Panc1 (cell line): ENCODE results near the gene CDC123. TPM values are rescaled to one million over a fixed set of nuclear protein-coding genes. Genes with fewer than 3 reads are reported as not detected.
"Not testable (repeated sequence)": the region's sequence is repeated elsewhere in the genome, so short reads cannot be mapped to it uniquely, and the experiment has no call there.

ENCODE experiments used
- ATAC-seq: fragments of 200-7000 bp; cut with Tn5 transposase; 2 replicates; pipeline ENCODE4 v1.9.1; 2020; ENCODE audit warnings: mild to moderate bottlenecking, moderate library complexity
- BruUV-seq: library from RNA; stranded (reverse); fragments of 400-500 nt; replicated peaks from 2 replicates; lab custom pipeline; 2021; lab: Mats Ljungman, UMichigan
- CTCF ChIA-PET: fragments of 300-600 bp; sonication (Branson Sonifier 250); formaldehyde crosslinking; loops from one replicate; lab custom pipeline; 2022; ENCODE audit warnings: antibody characterized with exemption; lab: Charles Lee
- POLR2A ChIA-PET: fragments of 300-600 bp; sonication (Branson Sonifier 250); formaldehyde crosslinking; loops from one replicate; lab custom pipeline; 2022; ENCODE audit warnings: antibody characterized with exemption; lab: Charles Lee
- DNase-seq: peaks from one replicate; pipeline ENCODE4 v3.0.0-alpha.2; 2010; ENCODE audit warnings: low read depth, low spot score
- H3K27ac ChIP-seq: 2 replicates; pipeline ENCODE4 v1.5.1; 2011; ENCODE audit warnings: mild to moderate bottlenecking, low read length, inconsistent platforms
- H3K27me3 ChIP-seq: fragments of 200-500 bp; sonication (Bioruptor generic); 2 replicates; pipeline ENCODE4 v1.6.0; 2014; ENCODE audit warnings: low read length, inconsistent platforms; ENCODE audit not compliant: control insufficient read depth, insufficient read depth
- H3K36me3 ChIP-seq: fragments of 200-500 bp; sonication (Bioruptor generic); 2 replicates; pipeline ENCODE4 v1.5.1; 2014; ENCODE audit warnings: inconsistent platforms, mild to moderate bottlenecking, low read length, moderate library complexity; ENCODE audit not compliant: control insufficient read depth, insufficient read depth
- H3K4me1 ChIP-seq: 2 replicates; pipeline ENCODE4 v1.5.1; 2011; ENCODE audit warnings: inconsistent platforms, mild to moderate bottlenecking, low read length, moderate library complexity; ENCODE audit not compliant: control insufficient read depth, insufficient read depth
- H3K4me3 ChIP-seq, 2 experiments: 2 replicates each; pipeline ENCODE4 v1.5.1; 2011 to 2012; ENCODE audit warnings: low read depth in 2 of 2, low read length in 2 of 2, mild to moderate bottlenecking in 2 of 2, inconsistent platforms in 1 of 2, moderate library complexity in 1 of 2
- H3K9me3 ChIP-seq: fragments of 200-500 bp; sonication (Bioruptor generic); 2 replicates; pipeline ENCODE4 v1.5.1; 2014; ENCODE audit warnings: low read depth, mild to moderate bottlenecking, inconsistent platforms, low read length, moderate library complexity; ENCODE audit not compliant: control insufficient read depth, insufficient read depth
- CTCF ChIP-seq: fragments of 450-650 bp; IDR thresholded peaks from 2 replicates; pipeline ENCODE4 v1.5.1; 2017; ENCODE audit warnings: mild to moderate bottlenecking
- POLR2AphosphoS5 ChIP-seq: IDR thresholded peaks from 2 replicates; pipeline ENCODE4 v1.6.1; 2012; ENCODE audit warnings: mild to moderate bottlenecking, low read depth, low read length, moderate library complexity
- REST ChIP-seq, 2 experiments: IDR thresholded peaks; 2 replicates each; pipeline ENCODE4 v1.6.1; 2011 to 2012; ENCODE audit warnings: low read depth in 2 of 2, control low read depth in 1 of 2, low read length in 1 of 2, mild to moderate bottlenecking in 1 of 2, moderate library complexity in 1 of 2; ENCODE audit not compliant: insufficient read depth in 1 of 2
- SIN3A ChIP-seq: IDR thresholded peaks from 2 replicates; pipeline ENCODE4 v1.6.1; 2012; ENCODE audit warnings: low read depth, mild to moderate bottlenecking, low read length, moderate library complexity, borderline replicate concordance; ENCODE audit not compliant: insufficient read depth
- TCF7L2 ChIP-seq: IDR thresholded peaks from 2 replicates; pipeline ENCODE4 v1.6.1; 2011; ENCODE audit warnings: mild to moderate bottlenecking, low read depth, low read length, inconsistent platforms
- in situ Hi-C: cut with HindIII; loops from 2 replicates; pipeline ENCODE4 v1.10.0; 2016; ENCODE audit warnings: low sequenced_read_pairs, low pct_unique_long_range_greater_than_20kb
- intact Hi-C: fragments of 100-400 bp; cut with micrococcal nuclease; formaldehyde crosslinking; loops from one replicate; pipeline ENCODE4 v1.10.0; 2022; ENCODE audit not compliant: unreplicated experiment
- total RNA-seq: library from RNA; stranded (reverse); gene quantifications from one replicate; pipeline ENCODE4 v1.2.1, GENCODE V29; 2021; ENCODE audit not compliant: unreplicated experiment

CDC123 gene
- total RNA-seq, 1 experiment from 2014 or later, result 66.3 TPM

GRCh38 chr10:12269056-12269455 lies 73.1 kb downstream of the CDC123 start:
- no peaks in the 10 kb centered on the region for H3K36me3 ChIP-seq
- no TSS peak for BruUV-seq
- CTCF ChIA-PET, result interaction anchor here (0.6 kb wide), 1 partner anchor 8 kb away, joined by 3 read pairs; no protein-coding TSS in a partner anchor
- in situ Hi-C loops (no loop called here), intact Hi-C loops (no loop called here)
- H3K27ac ChIP-seq, result no peak overlapping the region
- DNase-seq, result no peak
- H3K4me1 ChIP-seq, result no peaks in the 10 kb centered on the region
- no peaks in the 10 kb centered on the region for H3K27me3 ChIP-seq
- ATAC-seq, result no peak
- TF ChIP-seq TCF7L2 (no peak), SIN3A (no peak), POLR2AphosphoS5 (no peak), REST (IDR thresholded peaks at IDR 0.05; ENCODE audit: insufficient read depth in 1 of 2, low read depth in 2 of 2, low read length in 1 of 2) (no peak), CTCF (no peak)
- H3K4me3 ChIP-seq, result no peak overlapping the region
- no peaks in the 10 kb centered on the region for H3K9me3 ChIP-seq
- POLR2A ChIA-PET, result no interaction called here

DNA sequence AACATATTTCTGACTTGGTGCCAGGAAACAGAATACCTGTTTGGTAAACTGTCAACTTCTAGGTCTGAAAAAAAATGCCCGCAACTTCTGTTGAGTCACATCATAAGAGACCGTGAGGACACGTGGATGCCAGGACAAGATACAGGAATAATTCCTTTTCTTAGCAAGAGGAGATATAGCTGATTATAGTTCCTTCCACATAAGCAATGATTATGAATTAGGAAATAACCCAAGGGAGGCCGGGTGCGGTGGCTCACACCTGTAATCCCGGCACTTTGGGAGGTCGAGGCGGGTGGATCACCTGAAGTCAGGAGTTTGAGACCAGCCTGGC lies 75.2 kb downstream of the CDC123 start:
- Histone ChIP-seq H3K4me1 (no peaks in the 10 kb centered on the region), H3K27me3 (no peaks in the 10 kb centered on the region), H3K27ac (no peak overlapping the region), H3K36me3 (no peaks in the 10 kb centered on the region), H3K4me3 (no peak overlapping the region), H3K9me3 (no peaks in the 10 kb centered on the region)
- DNase-seq (no peak), ATAC-seq (no peak)
- ChIA-PET POLR2A (interaction anchor here (0.7 kb wide), 1 partner anchor 42 kb away, joined by 3 read pairs; no protein-coding TSS in a partner anchor), CTCF (no interaction called here)
- intact Hi-C loops (no loop called here), in situ Hi-C loops (no loop called here)
- no peak for TF ChIP-seq SIN3A
- no peak for TF ChIP-seq TCF7L2
- no peak for TF ChIP-seq POLR2AphosphoS5
- TF ChIP-seq CTCF, result no peak
- BruUV-seq, result no TSS peak

- H3K36me3 ChIP-seq, ATAC-seq, BruUV-seq, intact Hi-C loops, in situ Hi-C loops, H3K4me1 ChIP-seq, H3K4me3 ChIP-seq, POLR2A ChIA-PET, DNase-seq, H3K9me3 ChIP-seq, H3K27ac ChIP-seq, H3K27me3 ChIP-seq: not testable (repeated sequence)
- CTCF ChIA-PET, result interaction anchor here (0.6 to 0.7 kb wide), 3 partner anchors 8 to 208 kb away, joined by 3 to 4 read pairs (median 3); no protein-coding TSS in a partner anchor
These were observed 81.9 kb downstream of the CDC123 start for GRCh38 chr10:12277862-12278261.
